HG02938 (cell line): ENCODE measurements around the gene HNRNPLL.
"Not testable (repeated sequence)": the region's sequence is repeated elsewhere in the genome, so short reads cannot be mapped to it uniquely, and the experiment has no call there.

Source experiments
- ATAC-seq: cut with Tn5 transposase; IDR thresholded peaks from one replicate; pipeline ENCODE4 v1.9.1; 2021; ENCODE audit warnings: mild to moderate bottlenecking, moderate library complexity; ENCODE audit not compliant: unreplicated experiment

HNRNPLL gene

DNA sequence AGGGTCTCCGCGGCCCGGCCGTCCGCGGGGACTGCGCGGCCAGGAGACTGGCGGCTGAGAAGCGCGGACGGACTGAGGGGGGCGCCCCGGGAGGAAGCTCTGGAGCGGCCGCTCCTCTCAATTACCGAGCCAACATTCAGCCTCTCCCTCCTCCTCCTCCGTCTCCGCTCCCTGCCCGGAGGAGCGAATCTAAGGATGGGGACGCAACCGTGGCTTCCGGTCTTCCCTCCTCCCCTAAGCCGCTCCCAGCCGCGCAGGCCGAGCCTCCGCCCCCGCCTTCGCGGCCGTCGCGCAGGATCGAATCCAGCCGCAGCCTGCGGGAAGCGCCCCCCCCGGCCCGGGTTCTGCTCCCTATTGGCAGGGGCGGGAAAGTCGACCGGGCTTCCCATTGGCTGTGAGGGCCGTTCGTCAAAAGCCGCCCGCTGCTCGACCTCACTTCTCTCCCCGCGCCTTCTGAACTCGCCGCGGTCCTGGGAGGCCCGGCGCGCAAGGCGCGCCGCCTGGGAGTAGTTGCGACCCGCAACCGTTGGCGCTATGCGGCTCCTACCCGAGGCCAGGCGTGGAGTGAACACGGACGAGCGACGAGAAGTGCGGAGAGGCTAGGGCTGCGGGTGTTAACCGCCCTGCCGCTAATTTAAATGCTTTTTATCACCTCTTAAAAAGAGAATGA, at the start of gene HNRNPLL:
TSS of gene HNRNPLL (minus strand) at position 197 of the 670 bp plus-strand sequence. CDS start 302 bp downstream, outside the sequence.
- ATAC-seq = peak; percentile 65

DNA sequence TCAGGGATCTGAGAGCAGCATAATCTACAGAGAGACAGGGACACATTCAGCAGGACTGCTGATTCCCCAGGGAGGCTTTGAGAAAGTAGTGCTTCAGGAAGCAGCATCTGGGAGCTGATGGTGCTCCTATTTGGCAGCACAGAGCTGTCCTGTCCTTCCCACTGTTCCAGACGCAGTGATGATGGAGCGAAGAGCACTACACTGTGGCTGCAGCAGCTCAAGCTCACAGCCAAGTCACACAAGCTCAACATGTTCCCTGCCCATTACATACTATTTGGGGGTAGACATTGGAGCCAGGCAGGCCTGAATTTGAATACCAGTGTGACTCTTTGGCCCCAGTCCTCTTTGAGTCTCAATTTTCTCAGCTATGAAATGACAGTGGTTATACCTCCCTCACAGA, 48.0 kb upstream of the HNRNPLL start:
- no peak for ATAC-seq

DNA sequence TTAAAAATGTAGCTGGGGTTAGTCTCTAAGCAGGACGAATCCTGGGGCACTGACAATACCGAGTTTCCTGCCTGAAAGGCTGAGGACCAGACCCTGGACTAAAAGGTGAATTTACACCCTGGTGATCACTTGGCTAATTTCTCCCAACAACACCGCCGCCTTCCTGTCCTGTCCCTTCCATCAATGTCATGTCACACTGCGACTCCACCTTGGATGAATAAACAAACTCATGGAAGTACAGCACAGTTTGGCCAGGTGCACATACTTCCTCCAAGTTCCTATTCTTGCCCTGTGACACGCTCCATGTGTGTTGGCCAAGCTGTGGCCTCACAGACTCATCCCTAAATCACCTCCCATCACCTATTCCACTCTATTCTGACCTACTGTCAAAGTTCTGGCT, 47.3 kb upstream of the HNRNPLL start:
- no peak for ATAC-seq

DNA sequence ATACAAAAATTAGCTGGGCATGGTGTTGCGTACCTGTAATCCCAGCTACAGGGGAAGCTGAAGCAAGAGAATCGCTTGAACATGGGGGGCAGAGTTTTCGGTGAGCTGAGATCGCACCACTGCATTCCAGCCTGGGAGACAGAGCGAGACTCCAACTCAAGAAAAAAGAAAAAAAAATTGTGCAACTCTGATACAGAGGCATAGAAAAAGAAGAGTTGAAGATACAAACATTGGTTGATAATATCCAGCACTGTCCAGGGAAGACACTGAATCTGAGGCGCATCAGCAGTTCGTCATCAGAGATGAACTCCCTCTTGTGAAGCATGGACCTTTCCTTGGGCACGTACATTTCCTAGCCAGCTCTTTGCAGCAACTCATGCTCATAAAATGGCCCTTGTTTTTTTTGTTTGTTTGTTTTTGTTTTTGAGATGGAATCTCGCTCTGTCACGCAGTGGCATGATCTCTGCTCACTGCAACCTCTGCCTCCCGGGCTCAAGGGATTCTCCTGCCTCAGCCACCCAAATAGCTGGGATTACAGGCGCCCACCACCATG, 46.5 kb upstream of the HNRNPLL start:
- ATAC-seq = no peak

DNA sequence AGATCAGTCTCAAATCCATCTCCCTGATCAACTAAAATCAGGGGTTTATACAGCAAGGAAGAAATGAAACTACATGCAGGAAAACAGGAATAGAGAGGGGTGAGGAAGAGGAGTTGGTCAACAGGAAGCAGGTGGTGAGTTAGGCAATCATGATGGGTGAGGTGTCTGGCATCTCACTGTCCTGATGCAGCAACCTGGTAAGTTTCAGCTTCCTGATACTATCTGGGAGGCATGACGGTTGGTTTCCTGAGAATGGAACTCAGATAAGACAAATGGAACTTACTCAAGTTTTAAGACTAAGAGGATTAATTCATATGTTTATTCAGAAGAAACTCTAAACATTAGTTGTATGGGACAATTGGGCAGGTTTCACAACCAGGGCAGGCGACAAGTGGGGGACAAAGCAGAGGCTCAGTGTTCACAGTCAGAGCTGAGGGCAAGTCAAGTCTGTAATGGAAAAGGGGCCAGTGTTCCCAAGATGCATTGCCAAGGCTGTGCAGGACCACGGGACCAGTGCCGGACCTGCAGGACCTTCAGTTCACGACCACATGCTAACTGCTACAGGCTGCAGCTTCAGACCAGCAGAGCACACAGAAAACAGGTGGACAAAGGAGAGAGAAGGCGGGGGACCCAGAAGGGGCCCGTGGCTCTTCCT, 45.5 kb upstream of the HNRNPLL start:
- no peak for ATAC-seq

DNA sequence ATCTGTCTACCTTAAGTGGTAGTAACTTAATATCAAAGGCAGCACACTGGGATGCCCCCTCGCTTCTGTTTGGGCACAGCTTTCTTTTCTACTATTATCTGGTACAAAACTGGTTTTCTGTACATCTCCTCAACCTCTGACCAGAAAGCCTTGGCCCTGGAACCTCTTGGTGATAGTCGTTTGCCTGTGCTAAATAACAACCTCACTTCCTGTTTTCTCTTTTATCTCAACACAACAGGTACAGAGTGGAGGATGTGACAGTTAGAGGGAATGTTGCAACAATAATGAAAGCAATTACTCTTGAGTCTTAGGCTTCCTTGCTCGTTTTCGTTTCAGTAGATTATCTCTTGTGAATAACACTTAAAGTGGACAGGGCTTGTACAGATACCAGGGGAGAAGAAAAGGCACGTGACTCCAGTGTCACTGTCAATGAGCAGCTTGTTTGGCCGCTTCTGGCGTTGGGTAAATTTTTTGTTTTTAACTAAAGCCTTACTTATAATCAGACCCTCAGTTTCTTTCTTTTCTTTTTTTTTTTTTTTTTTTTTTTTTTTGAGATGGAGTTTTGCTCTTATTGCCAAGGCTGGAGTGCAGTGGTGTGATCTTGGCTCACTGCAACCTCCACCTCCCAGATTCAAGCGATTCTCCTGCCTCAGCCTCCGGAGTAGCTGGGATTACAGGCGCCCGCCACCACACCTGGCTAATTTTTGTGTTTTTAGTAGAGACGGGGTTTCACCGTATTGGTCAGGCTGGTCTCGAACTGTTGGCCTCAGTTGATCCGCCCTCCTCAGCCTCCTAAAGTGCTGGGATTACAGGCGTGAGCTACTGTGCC, 41.2 kb upstream of the HNRNPLL start:
- not testable (repeated sequence) for ATAC-seq

DNA sequence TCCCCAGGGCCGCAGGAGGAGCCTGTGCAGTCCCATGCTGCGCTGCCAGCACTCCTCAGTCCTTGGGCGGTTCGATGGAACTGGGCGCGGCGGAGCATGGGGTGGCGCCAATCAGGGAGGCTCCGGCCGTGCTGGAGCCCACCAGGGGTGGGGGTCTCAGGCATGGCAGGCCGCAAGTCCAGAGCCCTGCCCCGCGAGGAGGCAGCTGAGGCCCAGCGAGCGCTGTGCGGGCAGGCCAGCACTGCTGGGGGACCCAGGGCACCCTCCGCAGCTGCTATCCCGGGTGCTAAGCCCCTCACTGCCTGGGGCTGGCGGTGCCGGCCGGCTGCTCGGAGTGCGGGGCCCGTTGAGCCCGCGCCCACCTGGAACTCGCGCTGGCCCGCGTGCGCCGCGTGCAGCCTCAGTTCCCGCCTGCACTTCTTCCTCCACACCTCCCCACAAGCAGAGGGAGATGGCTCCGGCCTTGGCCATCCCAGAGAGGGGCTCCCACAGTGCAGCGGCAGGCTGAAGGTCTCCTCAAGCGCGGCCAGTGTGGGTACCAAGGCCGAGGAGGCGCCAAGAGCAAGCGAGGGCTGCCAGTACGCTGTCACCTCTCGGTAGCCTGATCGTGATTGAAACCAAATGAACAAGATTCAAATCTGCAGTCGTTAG, 40.4 kb upstream of the HNRNPLL start:
- no peak for ATAC-seq

DNA sequence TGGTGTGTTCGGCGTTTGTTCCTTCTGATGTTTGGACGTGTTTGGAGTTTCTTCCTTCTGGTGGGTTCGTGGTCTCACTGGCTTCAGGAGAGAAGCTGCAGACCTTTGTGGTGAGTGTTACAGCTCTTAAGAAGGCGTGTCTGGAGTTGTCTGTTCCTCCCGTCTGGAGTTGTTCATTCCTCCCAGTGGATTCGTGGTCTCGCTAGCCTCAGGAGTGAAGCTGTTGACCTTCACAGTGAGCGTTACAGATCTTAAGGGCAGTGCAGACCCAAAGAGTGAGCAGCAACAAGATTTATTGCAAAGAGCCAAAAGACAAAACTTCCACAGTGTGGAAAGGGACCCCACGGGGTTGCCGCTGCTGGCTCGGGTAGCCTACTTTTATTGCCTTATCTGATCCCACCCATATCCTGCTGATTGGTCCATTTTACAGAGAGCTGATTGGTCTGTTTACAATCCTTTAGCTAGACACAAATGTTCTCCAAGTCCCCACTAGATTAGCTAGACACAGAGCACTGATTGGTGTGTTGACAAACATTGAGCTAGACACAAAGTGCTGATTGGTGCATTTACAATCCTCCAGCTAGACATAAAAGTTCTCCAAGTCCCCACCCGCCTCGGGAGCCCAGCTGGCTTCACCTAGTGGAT, 39.8 kb upstream of the HNRNPLL start:
- ATAC-seq = not testable (repeated sequence)

DNA sequence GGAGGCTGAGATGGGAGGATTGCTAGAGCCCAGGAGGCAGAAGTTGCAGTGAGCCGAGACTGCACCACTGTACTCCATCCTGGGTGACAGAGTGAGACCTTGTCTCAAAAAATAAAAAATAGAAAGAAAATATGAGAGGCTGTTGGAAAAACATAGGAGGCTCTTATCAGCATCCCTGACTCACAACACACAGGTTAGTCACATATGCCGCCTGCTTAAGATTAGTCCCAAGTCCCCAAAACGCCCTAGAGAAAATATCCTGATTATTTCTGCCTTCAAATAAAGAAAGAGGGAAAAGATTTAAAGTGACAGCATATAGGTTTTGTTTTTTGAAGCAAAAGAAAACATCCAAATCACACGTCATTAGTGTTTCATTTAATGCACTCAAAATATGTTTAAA, 33.3 kb upstream of the HNRNPLL start:
- ATAC-seq = no peak

DNA sequence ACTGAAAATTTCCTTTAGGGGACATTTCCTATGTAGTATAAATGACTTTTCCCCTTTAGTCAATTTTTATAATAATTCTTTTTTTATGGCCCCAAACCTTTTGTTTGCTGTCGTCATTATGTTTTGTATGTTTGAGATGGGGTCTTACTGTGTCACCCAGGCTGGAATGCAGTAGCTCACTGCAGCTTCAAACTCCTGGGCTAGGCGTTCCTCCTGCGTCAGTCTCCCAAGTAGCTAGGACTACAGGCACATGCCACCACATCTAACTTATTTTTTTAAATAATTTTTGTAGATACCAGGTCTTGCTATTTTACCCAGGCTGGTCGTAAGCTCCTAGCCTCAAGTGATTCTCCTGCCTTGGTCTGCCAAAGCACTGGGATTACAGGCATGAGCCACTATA, 32.4 kb upstream of the HNRNPLL start:
- ATAC-seq = no peak

DNA sequence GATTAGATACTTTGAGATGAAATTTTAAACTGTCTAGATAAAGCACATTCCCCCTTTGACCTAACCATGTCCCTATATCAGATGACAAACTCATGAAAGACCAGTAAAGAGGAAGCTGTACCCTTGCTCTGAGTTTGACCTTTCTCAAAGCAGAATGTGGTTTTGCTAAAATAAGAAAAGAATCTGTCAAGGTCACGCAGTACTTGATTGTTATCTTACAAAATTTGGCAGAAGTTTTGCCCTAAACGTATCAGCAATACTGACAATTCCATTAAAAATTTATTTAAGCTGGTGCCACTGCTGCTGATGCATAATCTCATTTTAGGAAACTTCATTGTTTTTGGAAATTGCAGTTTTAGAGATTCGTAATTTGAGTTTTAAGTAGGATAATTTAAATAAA, 32.0 kb upstream of the HNRNPLL start:
- ATAC-seq = peak; percentile 91

DNA sequence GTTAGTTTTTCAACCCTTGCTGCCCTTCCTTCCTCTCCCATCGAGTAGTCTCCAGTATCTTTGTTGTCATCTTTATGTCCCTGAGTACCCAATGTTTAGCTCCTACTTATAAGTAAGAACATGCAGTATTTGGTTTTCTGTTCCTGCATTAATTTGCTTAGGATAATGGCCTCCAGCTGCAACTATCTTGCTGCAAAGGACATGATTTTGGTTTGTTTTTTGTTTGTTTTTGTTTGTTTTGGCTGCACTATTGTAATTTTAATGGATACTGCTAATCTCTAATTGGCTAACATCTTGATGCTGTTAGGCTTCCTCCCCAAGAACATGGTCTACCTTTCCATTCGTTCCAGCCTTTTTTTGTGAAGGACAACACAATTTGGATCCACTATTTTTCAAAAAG, 31.2 kb upstream of the HNRNPLL start:
- no peak for ATAC-seq

DNA sequence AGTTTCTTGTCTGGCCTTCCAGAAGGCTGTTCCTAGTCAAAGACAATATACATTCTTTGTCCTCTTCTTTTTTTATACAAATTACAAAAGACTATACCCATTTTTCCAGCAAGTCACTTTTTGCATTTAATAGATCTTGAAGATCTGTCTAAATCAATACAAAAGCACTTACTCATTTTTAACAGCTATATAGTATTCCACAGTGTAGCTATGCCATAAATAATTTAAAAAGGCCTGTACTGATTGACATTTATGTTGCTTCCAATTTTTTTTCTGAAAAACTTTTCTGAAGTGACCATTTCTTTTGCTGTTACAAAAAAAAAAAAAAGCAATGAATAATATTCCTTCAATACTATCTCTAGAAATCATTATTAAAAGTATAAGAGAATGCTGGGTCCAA, 30.3 kb upstream of the HNRNPLL start:
- no peak for ATAC-seq

DNA sequence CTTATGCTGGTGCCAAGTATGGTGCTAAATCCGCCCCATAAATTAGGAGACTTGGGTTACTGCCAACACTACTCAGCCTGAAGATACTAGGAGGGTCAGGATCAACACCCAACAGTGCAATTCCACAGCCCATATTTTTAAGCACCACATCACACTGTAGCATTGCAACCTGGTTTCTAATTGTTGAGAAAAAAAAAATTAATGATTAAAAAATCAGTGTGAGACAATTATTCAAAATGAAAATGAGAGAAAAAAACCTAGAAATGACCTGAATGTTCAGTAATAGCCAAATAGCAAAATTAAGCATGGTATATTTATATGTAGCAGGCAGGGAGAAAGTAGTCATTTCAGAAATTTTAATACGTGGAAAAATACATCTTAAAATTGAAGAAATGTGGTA, 29.2 kb upstream of the HNRNPLL start:
- ATAC-seq = no peak

DNA sequence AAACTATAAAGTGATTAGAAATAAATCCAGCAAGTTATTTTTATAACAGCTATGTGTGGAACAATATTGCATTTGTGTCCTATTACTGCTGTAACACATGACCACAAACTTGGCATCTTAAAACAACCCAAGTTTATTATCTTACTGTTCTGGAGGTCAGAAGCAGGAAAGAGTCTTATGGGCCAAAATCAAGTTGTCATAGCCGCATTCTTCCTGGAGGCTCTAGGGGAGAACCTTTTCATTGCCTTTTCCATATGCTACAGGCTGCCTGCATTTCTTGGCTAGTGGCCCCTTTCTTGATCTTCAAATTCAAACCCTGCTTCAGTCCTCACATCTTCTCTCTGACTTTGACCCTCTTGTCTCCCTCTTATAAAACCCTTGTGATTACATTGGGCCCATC, 27.0 kb upstream of the HNRNPLL start:
- no peak for ATAC-seq

DNA sequence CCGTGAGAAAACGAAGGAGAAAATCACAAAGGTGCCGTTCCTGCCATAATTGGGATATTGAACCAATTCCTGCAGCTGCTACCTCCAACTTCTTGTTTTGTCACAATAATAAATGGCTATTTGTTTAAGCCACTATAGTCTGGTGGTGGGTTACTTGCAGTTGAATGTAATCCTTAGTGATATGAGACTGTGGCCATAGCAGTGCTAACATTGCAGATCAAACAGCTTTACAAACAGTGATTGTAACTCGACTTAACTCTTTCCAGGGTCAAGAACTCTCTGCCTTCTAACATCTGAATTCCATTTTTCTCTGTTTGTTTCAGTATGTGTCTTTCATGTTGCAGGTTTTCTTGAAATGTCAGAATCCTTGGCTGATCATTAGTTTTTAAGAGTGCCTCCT, 24.7 kb upstream of the HNRNPLL start:
- ATAC-seq = no peak

DNA sequence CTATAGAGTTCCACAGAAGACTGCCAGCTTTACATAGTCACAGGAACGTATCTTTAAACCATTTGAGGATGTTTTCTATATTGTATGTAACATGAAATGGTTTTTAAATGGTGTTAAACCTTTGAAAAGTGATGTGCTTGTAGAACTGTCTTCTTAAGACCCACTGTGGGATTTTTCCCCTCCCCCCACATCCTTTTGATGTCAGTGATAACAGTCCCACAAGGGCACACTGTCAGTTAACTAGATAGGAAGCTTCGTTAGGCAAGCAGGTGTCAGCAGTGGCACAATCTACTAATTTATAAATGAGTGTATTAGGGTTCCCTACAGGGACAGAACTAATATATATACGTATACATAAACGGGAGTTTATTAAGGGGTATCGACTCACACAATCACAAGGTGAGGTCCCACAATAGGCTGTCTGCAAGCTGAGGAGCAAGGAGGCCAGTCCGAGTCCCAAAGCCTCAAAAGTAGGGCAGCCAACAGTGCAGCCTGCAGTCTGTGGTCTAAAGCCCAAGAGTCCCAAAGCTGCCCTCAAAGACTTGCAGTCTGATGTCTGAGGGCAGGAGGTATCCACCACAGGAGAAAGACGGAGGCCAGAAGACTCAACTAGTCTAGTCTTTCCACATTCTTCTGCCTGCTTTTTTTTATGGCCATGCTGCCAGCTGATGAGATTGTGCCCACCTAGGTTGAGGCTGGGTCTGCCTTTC, 23.8 kb upstream of the HNRNPLL start:
- ATAC-seq = no peak

DNA sequence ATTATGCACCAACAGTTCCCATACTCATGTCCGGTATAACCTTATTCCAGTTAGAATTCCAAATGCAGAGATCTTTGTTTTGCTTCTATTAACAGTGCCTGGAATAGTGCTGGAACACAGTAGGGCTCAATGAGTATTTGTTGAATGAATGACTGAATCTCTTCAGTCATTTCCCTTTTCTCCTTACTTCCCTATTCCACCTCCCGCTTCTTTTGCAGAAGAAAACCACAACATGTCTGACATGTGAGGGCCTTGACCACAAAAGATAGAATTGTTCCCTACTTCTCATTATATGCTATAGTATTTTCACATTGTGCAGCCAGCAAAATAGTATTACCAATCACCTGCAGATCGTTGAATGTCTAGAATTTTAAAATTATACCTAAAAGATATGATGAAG, 19.5 kb upstream of the HNRNPLL start:
- no peak for ATAC-seq

DNA sequence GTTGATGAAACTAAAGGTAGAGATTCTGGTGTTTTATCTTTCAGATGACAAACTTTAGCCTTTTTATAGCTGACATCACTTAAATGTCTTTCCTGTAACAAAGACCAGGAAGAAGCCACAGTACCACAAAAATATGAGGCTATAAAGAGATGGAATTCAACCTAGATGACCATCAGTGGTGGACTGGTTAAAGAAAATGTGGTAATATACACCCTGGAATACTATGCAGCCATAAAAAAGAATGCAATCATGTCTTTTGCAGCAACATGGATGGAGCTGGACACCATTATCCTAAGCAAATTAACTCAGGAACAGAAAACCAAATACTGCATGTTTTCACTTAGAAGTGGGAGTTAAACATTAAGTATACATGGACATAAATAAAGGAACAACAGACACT, 18.3 kb upstream of the HNRNPLL start:
- ATAC-seq = no peak
